ENCODE data around the gene LPAR6. TPM values are rescaled to one million over a fixed set of nuclear protein-coding genes. Genes with fewer than 3 reads are reported as not detected.
"Not testable (repeated sequence)": the region's sequence is repeated elsewhere in the genome, so short reads cannot be mapped to it uniquely, and the experiment has no call there.

The LPAR6 gene
- total and polyA plus RNA-seq, 2 donors (not counting 1 experiment from before 2014, with no cell fraction given): 0.55 to 1.0 TPM

DNA sequence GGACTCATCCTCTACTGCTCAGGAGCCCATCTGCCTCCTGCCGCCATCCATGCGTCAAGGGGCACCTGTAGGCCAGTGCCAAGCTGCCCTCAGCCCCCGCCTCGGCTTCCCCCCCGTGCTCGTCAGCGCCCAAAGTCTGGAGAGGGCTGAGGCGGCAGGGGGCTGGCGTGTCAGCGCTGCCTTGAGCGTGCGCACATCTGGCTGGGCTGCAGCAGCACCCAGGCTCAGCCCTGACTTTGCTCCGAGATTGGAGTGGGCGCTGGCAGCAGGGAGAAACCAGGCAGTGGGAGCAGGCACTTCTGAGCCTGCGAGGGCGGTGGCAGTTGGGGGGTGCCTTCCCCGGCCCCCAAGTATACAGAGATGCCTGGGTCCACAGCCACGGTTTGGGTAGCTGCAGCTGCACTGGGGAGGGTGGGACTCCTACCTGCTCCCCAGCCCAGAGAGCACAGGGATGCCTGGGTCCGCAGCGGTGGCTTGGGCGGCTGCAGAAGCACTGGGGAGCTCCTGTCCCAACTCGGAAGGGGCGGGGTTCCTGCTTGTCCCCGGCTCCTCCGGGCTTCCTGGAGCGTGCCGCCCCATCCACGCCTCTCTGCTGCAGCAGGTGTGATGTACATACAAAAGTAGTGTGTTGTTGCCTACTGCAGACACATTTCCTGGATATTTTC, 44.8 kb upstream of the LPAR6 start:
- DNase-seq (no peak), ATAC-seq (ENCODE audit: low read depth) (no peak)
- intact Hi-C loops (cut with micrococcal nuclease): no loop called here
- Histone ChIP-seq H3K9me3 (ENCODE audit: control extremely low read depth in 1 of 3, control insufficient read depth in 2 of 3, insufficient read depth in 1 of 3, low read length in 2 of 3) (peaks cover 0 to under 1% (median 0%) of the 10 kb centered on the region in 3 donors), H3K36me3 (replicated peaks in 1 of 2; ENCODE audit: control extremely low read depth in 1 of 2, control insufficient read depth in 1 of 2, extremely low read depth in 1 of 2, insufficient read depth in 2 of 2, low read length in 1 of 2) (peaks cover 9 to 87% of the 10 kb centered on the region in 2 experiments), H4K20me1 (ENCODE audit: control insufficient read depth, insufficient read depth, low read length, poor library complexity, severe bottlenecking) (peaks cover 29% of the 10 kb centered on the region), H3K79me2 (ENCODE audit: control insufficient read depth, insufficient read depth, low read length) (no peaks in the 10 kb centered on the region), H2AFZ (ENCODE audit: insufficient read depth, low read depth, low read length, poor library complexity, severe bottlenecking) (no peak overlapping the region), H3K9ac (ENCODE audit: low read length) (no peak overlapping the region), H3K4me3 (ENCODE audit: control extremely low read depth in 1 of 5, extremely low read depth in 1 of 5, insufficient read depth in 1 of 5, low read depth in 2 of 5, low read length in 4 of 5) (no peak overlapping the region), H3K4me1 (ENCODE audit: control insufficient read depth in 2 of 2, insufficient read depth in 2 of 2, low read length in 2 of 2) (no peaks in the 10 kb centered on the region), H3K4me2 (replicated peaks; ENCODE audit: low read depth, low read length, poor library complexity, severe bottlenecking) (no peak overlapping the region), H3K27ac (ENCODE audit: low read length in 2 of 2) (no peak overlapping the region), H3K27me3 (replicated peaks in 1 of 4; ENCODE audit: control extremely low read depth in 1 of 4, control insufficient read depth in 3 of 4, insufficient read depth in 4 of 4, low read length in 3 of 4) (no peaks in the 10 kb centered on the region)
- TF ChIP-seq, protein P1, sequence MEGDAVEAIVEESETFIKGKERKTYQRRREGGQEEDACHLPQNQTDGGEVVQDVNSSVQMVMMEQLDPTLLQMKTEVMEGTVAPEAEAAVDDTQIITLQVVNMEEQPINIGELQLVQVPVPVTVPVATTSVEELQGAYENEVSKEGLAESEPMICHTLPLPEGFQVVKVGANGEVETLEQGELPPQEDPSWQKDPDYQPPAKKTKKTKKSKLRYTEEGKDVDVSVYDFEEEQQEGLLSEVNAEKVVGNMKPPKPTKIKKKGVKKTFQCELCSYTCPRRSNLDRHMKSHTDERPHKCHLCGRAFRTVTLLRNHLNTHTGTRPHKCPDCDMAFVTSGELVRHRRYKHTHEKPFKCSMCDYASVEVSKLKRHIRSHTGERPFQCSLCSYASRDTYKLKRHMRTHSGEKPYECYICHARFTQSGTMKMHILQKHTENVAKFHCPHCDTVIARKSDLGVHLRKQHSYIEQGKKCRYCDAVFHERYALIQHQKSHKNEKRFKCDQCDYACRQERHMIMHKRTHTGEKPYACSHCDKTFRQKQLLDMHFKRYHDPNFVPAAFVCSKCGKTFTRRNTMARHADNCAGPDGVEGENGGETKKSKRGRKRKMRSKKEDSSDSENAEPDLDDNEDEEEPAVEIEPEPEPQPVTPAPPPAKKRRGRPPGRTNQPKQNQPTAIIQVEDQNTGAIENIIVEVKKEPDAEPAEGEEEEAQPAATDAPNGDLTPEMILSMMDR (IDR thresholded peaks at IDR 0.05): no peak
- Mint-ChIP-seq H3K4me1 (no peaks in the 10 kb centered on the region), H3K27ac (no peak overlapping the region), H3K27me3 (no peaks in the 10 kb centered on the region), H3K4me3 (no peak overlapping the region), H3K9me3 (ENCODE audit: insufficient read depth) (peaks cover 4% of the 10 kb centered on the region)
- ChIA-PET POLR2A (no interaction called here), CTCF (no interaction called here)
- WGBS (ENCODE audit: insufficient coverage): over 99% methylated on average over 28 of the region's 28 CpGs

DNA sequence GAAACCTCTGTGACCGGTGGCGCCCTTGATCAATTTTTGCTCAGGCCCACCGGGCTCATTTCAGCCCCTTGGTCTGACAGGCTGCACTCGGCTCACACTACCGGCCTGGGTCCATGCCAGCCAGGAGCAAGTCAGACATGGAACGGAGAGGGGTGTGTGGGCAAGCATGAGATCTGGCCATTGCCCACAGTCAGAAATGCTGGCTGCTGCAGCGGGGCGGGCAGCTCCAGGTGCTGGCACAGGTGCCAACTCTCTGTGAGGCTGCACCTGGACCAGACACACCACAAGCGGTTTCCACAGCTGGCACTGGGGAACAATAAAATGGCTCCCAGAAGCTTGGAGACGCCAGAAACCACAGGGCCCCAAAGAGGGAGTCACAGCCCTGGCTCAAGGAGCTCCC, 43.6 kb upstream of the LPAR6 start:
- H3K27ac Mint-ChIP-seq: no peak overlapping the region
- Histone ChIP-seq H3K27me3 (replicated peaks in 1 of 4; ENCODE audit: control extremely low read depth in 1 of 4, control insufficient read depth in 3 of 4, insufficient read depth in 4 of 4, low read length in 3 of 4) (no peaks in the 10 kb centered on the region), H3K4me3 (ENCODE audit: control extremely low read depth in 1 of 5, extremely low read depth in 1 of 5, insufficient read depth in 1 of 5, low read depth in 2 of 5, low read length in 4 of 5) (no peak overlapping the region), H3K9me3 (ENCODE audit: control extremely low read depth in 1 of 3, control insufficient read depth in 2 of 3, insufficient read depth in 1 of 3, low read length in 2 of 3) (peaks cover 0 to 2% (median 0%) of the 10 kb centered on the region in 3 donors), H3K9ac (ENCODE audit: low read length) (no peak overlapping the region), H3K27ac (ENCODE audit: low read length in 2 of 2) (no peak overlapping the region), H3K79me2 (ENCODE audit: control insufficient read depth, insufficient read depth, low read length) (no peaks in the 10 kb centered on the region), H3K4me1 (ENCODE audit: control insufficient read depth in 2 of 2, insufficient read depth in 2 of 2, low read length in 2 of 2) (no peaks in the 10 kb centered on the region), H3K4me2 (replicated peaks; ENCODE audit: low read depth, low read length, poor library complexity, severe bottlenecking) (no peak overlapping the region), H3K36me3 (replicated peaks in 1 of 2; ENCODE audit: control extremely low read depth in 1 of 2, control insufficient read depth in 1 of 2, extremely low read depth in 1 of 2, insufficient read depth in 2 of 2, low read length in 1 of 2) (peaks cover 7 to 78% of the 10 kb centered on the region in 2 experiments), H4K20me1 (ENCODE audit: control insufficient read depth, insufficient read depth, low read length, poor library complexity, severe bottlenecking) (peaks cover 29% of the 10 kb centered on the region), H2AFZ (ENCODE audit: insufficient read depth, low read depth, low read length, poor library complexity, severe bottlenecking) (no peak overlapping the region)
- ChIA-PET POLR2A (no interaction called here), CTCF (no interaction called here)
- no peaks in the 10 kb centered on the region for H3K4me1 Mint-ChIP-seq
- WGBS (ENCODE audit: insufficient coverage): 96% methylated on average over 10 of the region's 10 CpGs
- TF ChIP-seq EZH2 (IDR thresholded peaks at IDR 0.05; ENCODE audit: borderline replicate concordance, insufficient read depth, low read depth, low read length, poor library complexity, severe bottlenecking): no peak
- TF ChIP-seq, protein P1 (IDR thresholded peaks at IDR 0.05): no peak
- ATAC-seq (ENCODE audit: low read depth): no peak
- no peak for DNase-seq
- H3K9me3 Mint-ChIP-seq (ENCODE audit: insufficient read depth): peaks cover 4% of the 10 kb centered on the region
- H3K4me3 Mint-ChIP-seq: no peak overlapping the region
- H3K27me3 Mint-ChIP-seq: no peaks in the 10 kb centered on the region
- intact Hi-C loops (cut with micrococcal nuclease): no loop called here

DNA sequence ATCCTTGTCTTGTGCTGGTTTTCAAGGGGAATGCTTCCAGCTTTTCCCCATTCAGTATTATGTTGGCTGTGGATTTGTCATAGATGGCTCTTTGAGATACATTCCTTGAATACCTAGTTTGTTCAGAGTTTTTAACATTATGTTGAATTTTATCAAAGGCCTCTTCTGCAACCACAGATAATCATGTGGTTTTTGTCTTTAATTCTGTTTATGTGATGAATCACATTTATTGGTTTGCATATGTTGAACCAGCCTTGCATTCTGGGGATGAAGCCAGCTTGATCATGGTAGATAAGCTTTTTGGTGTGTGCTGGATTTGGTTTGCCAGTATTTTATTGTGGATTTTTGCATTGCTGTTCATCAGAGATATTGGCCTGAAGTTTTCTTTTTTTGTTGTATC, 38.3 kb upstream of the LPAR6 start:
- Histone ChIP-seq H3K36me3 (replicated peaks in 1 of 2; ENCODE audit: control extremely low read depth in 1 of 2, control insufficient read depth in 1 of 2, extremely low read depth in 1 of 2, insufficient read depth in 2 of 2, low read length in 1 of 2) (peaks cover 7 to 36% of the 10 kb centered on the region in 2 experiments), H4K20me1 (ENCODE audit: control insufficient read depth, insufficient read depth, low read length, poor library complexity, severe bottlenecking) (peaks cover 23% of the 10 kb centered on the region), H3K79me2 (ENCODE audit: control insufficient read depth, insufficient read depth, low read length) (peaks cover 14% of the 10 kb centered on the region)
- H3K4me3 Mint-ChIP-seq; CTCF ChIA-PET; H3K27me3 Mint-ChIP-seq; H3K4me3 ChIP-seq (ENCODE audit: control extremely low read depth in 1 of 5, extremely low read depth in 1 of 5, insufficient read depth in 1 of 5, low read depth in 2 of 5, low read length in 4 of 5); H3K4me2 ChIP-seq (replicated peaks; ENCODE audit: low read depth, low read length, poor library complexity, severe bottlenecking); POLR2A ChIA-PET; DNase-seq; intact Hi-C loops (cut with micrococcal nuclease); ATAC-seq (ENCODE audit: low read depth); H3K9me3 ChIP-seq (ENCODE audit: control extremely low read depth in 1 of 3, control insufficient read depth in 2 of 3, insufficient read depth in 1 of 3, low read length in 2 of 3); H3K27ac Mint-ChIP-seq; H3K4me1 ChIP-seq (ENCODE audit: control insufficient read depth in 2 of 2, insufficient read depth in 2 of 2, low read length in 2 of 2); H3K9ac ChIP-seq (ENCODE audit: low read length); H3K4me1 Mint-ChIP-seq; H2AFZ ChIP-seq (ENCODE audit: insufficient read depth, low read depth, low read length, poor library complexity, severe bottlenecking); H3K27ac ChIP-seq (ENCODE audit: low read length in 2 of 2); H3K27me3 ChIP-seq (replicated peaks in 1 of 4; ENCODE audit: control extremely low read depth in 1 of 4, control insufficient read depth in 3 of 4, insufficient read depth in 4 of 4, low read length in 3 of 4): not testable (repeated sequence)
- peaks cover 11% of the 10 kb centered on the region for H3K9me3 Mint-ChIP-seq (ENCODE audit: insufficient read depth)

All from B cell (primary cell).